RPMI7951 (cell line): Measurements from ENCODE around the gene SGPP1. TPM values are rescaled to one million over a fixed set of nuclear protein-coding genes. Genes with fewer than 3 reads are reported as not detected.
"Not testable (repeated sequence)": the region's sequence is repeated elsewhere in the genome, so short reads cannot be mapped to it uniquely, and the experiment has no call there.

Experiments
- DNase-seq: peaks from one replicate; pipeline ENCODE4 v3.0.0-alpha.2; 2012; ENCODE audit warnings: low read depth
- total RNA-seq: library from RNA; depleted of rRNA; stranded (reverse); fragments of >200 nt; shearing (Covaris generic); gene quantifications from 2 replicates; pipeline ENCODE4 v1.2.3, GENCODE V29; 2014

Gene SGPP1
- total RNA-seq, 1 experiment from 2014 or later = 29.6 TPM

- DNase-seq = no peak
These were observed 54.6 kb downstream of the SGPP1 start for GRCh38 chr14:63673255-63673654.

GRCh38 chr14:63672417-63673180, 55.3 kb downstream of the SGPP1 start:
- DNase-seq = no peak

- no peak for DNase-seq
These were observed 55.9 kb downstream of the SGPP1 start for GRCh38 chr14:63671987-63672386.

GRCh38 chr14:63670692-63671091, 57.2 kb downstream of the SGPP1 start:
- DNase-seq = no peak

- no peak for DNase-seq
These were observed 61.5 kb downstream of the SGPP1 start for GRCh38 chr14:63666335-63666734.

- DNase-seq = peak; percentile 6
These were observed 64.2 kb downstream of the SGPP1 start for GRCh38 chr14:63663428-63664341.

- DNase-seq = no peak
These were observed 65.1 kb downstream of the SGPP1 start for GRCh38 chr14:63662776-63663175.

- not testable (repeated sequence) for DNase-seq
These were observed 66.0 kb downstream of the SGPP1 start for GRCh38 chr14:63661881-63662280.

GRCh38 chr14:63659726-63660125, 68.1 kb downstream of the SGPP1 start:
- DNase-seq = peak; percentile 56

GRCh38 chr14:63656194-63656593, 71.7 kb downstream of the SGPP1 start:
- no peak for DNase-seq

- DNase-seq = no peak
These were observed 72.9 kb downstream of the SGPP1 start for GRCh38 chr14:63654936-63655335.

- no peak for DNase-seq
These were observed 73.5 kb downstream of the SGPP1 start for GRCh38 chr14:63654346-63654745.

- DNase-seq = no peak
These were observed 75.5 kb downstream of the SGPP1 start for GRCh38 chr14:63652406-63652805.

- DNase-seq = no peak
These were observed 77.5 kb downstream of the SGPP1 start for GRCh38 chr14:63650256-63650952.

GRCh38 chr14:63647696-63648410, 80.0 kb downstream of the SGPP1 start:
- no peak for DNase-seq

- no peak for DNase-seq
These were observed 83.1 kb downstream of the SGPP1 start for GRCh38 chr14:63644741-63645140.

- no peak for DNase-seq
These were observed 85.0 kb downstream of the SGPP1 start for GRCh38 chr14:63642656-63643382.

GRCh38 chr14:63642229-63642611, 85.6 kb downstream of the SGPP1 start:
- DNase-seq = peak; percentile 91

GRCh38 chr14:63641473-63642228, 86.2 kb downstream of the SGPP1 start, which contains the start of gene WDR89:
WDR89 (minus strand) TSS chr14:63641871; CDS start chr14:63599942, 41,929 bp downstream.
- DNase-seq = peak; percentile 99

GRCh38 chr14:63638493-63638892, 89.4 kb downstream of the SGPP1 start:
- DNase-seq = no peak
